Keratinocyte (primary cell): ENCODE data around the gene ANKFY1. TPM values are rescaled to one million over a fixed set of nuclear protein-coding genes. Genes with fewer than 3 reads are reported as not detected.

Experiments
- DNase-seq: peaks from one replicate; pipeline ENCODE4 v3.0.0-alpha.2; 2011; ENCODE audit warnings: low read depth, missing footprints, low spot score
- FAIRE-seq: peaks from 2 replicates; lab custom pipeline; 2011; peaks lifted over from hg19 to GRCh38; lab: Jason Lieb, UNC
- H2AFZ ChIP-seq: 2 replicates; pipeline ENCODE4 v1.6.0; 2012; ENCODE audit warnings: low read length, control low read depth, inconsistent platforms; ENCODE audit not compliant: control insufficient read depth
- H3K27ac ChIP-seq: 2 replicates; pipeline ENCODE4 v1.5.1; 2011; ENCODE audit warnings: low read length; ENCODE audit not compliant: control insufficient read depth, insufficient read depth
- H3K27me3 ChIP-seq: 3 replicates; pipeline ENCODE4 v1.6.0; 2011; ENCODE audit warnings: low read length; ENCODE audit not compliant: control insufficient read depth, insufficient read depth; ENCODE audit errors: extremely low read depth
- H3K36me3 ChIP-seq, 2 experiments: 2 replicates in 1 of 2; 3 replicates in 1 of 2; pipeline ENCODE4 v1.5.1; 2011; ENCODE audit warnings: low read length in 2 of 2, mild to moderate bottlenecking in 1 of 2; ENCODE audit not compliant: control insufficient read depth in 2 of 2, insufficient read depth in 2 of 2; ENCODE audit errors: extremely low read depth in 1 of 2
- H3K4me1 ChIP-seq: 3 replicates; pipeline ENCODE4 v1.5.1; 2011; ENCODE audit warnings: low read length; ENCODE audit not compliant: control insufficient read depth, insufficient read depth; ENCODE audit errors: extremely low read depth
- H3K4me2 ChIP-seq: 3 replicates; pipeline ENCODE4 v1.6.0; 2011; ENCODE audit warnings: low read depth, low read length; ENCODE audit not compliant: control insufficient read depth, insufficient read depth; ENCODE audit errors: extremely low read depth
- H3K4me3 ChIP-seq, 3 experiments: fragments of 200-600 bp in 1 of 3; sonication (generic) in 1 of 3; 2 replicates in 2 of 3; 3 replicates in 1 of 3; pipeline ENCODE4 v1.5.1; 2011 to 2016; ENCODE audit warnings: low read length in 3 of 3, mild to moderate bottlenecking in 3 of 3, control low read depth in 2 of 3, inconsistent platforms in 1 of 3, low read depth in 1 of 3, mixed read lengths in 1 of 3, mixed run types in 1 of 3, moderate library complexity in 1 of 3; ENCODE audit not compliant: control insufficient read depth in 2 of 3, insufficient read depth in 2 of 3; ENCODE audit errors: extremely low read depth in 1 of 3
- H3K79me2 ChIP-seq: 2 replicates; pipeline ENCODE4 v1.6.0; 2012; ENCODE audit warnings: low read length; ENCODE audit not compliant: control insufficient read depth, insufficient read depth
- H3K9ac ChIP-seq: 3 replicates; pipeline ENCODE4 v1.6.0; 2011; ENCODE audit warnings: low read length; ENCODE audit not compliant: control insufficient read depth, insufficient read depth; ENCODE audit errors: extremely low read depth
- H3K9me1 ChIP-seq: 3 replicates; pipeline ENCODE4 v1.6.0; 2011; ENCODE audit warnings: low read length; ENCODE audit not compliant: control insufficient read depth, insufficient read depth; ENCODE audit errors: extremely low read depth
- H3K9me3 ChIP-seq: 2 replicates; pipeline ENCODE4 v1.5.1; 2012; ENCODE audit warnings: low read depth, low read length; ENCODE audit not compliant: control insufficient read depth
- H4K20me1 ChIP-seq: 3 replicates; pipeline ENCODE4 v1.6.0; 2011; ENCODE audit warnings: low read length; ENCODE audit not compliant: control insufficient read depth, insufficient read depth; ENCODE audit errors: extremely low read depth
- EZH2 ChIP-seq: IDR thresholded peaks from one replicate; pipeline ENCODE4 v1.6.1; 2012; ENCODE audit warnings: inconsistent platforms, mild to moderate bottlenecking, low read length, moderate library complexity
- dilution Hi-C: fragments of 300-500 bp; cut with MboI; formaldehyde crosslinking; loops from one replicate; pipeline ENCODE4 v1.7.0; 2020; ENCODE audit warnings: low sequenced_read_pairs; ENCODE audit not compliant: extremely low pct_ligation_motif_present
- polyA plus RNA-seq, 5 experiments: library from polyadenylated mRNA; depleted of rRNA in 3 of 5; stranded (reverse) in 3 of 5; stranded (forward) in 1 of 5; unstranded in 1 of 5; fragments of >200 nt; gene quantifications; 1 replicate in 1 of 5; 2 replicates in 3 of 5; 3 replicates in 1 of 5; pipeline versions ENCODE4 v1.2.1 to v1.2.3, GENCODE V29; 2011 to 2012; ENCODE audit warnings: missing spikeins in 2 of 5, low read depth in 1 of 5, low replicate concordance in 1 of 5
- TF ChIP-seq, protein P1 (sequence below), 3 experiments: IDR thresholded peaks in 1 of 3; conservative IDR thresholded peaks in 1 of 3; optimal IDR thresholded peaks in 1 of 3; 2 replicates in 2 of 3; 3 replicates in 1 of 3; pipeline versions ENCODE3 to v1.5.1; 2011; ENCODE audit warnings: low read length in 3 of 3, mild to moderate bottlenecking in 3 of 3, moderate library complexity in 2 of 3, control low read depth in 1 of 3, inconsistent platforms in 1 of 3; ENCODE audit not compliant: insufficient read depth in 2 of 3; ENCODE audit errors: extremely low read depth in 1 of 3

ANKFY1 gene
- polyA plus RNA-seq, 1 donor (not counting 4 experiments of a cell fraction or from before 2014, with no cell fraction given), result 27.0 TPM

DNA sequence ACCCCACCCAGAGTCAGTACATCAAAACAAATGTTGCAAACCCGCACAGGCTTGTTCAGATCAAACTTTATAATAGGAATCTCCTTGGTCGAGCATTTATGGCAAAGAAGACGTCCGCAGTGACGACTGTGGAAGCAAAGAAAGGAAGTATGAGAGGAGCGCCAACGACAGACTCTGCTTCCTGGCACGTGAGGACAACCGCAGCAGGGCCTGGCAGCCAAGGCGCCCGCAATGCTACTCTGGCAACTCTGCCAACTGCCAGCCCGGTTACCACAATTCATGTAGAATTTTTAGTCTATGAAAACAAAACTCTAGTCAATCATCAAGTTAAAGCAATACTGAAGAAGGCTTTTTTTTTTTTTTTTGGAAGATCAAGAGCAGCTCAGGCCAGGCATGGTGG lies 96.0 kb downstream of the ANKFY1 start:
- dilution Hi-C loops, result no loop called here
- H4K20me1 ChIP-seq, result no peaks in the 10 kb centered on the region
- peaks cover 35 to 44% of the 10 kb centered on the region in 2 experiments for H3K36me3 ChIP-seq
- no peak overlapping the region for H3K4me2 ChIP-seq
- no peaks in the 10 kb centered on the region for H3K27me3 ChIP-seq
- no peaks in the 10 kb centered on the region for H3K9me3 ChIP-seq
- H2AFZ ChIP-seq, result no peak overlapping the region
- no peak for DNase-seq
- H3K9me1 ChIP-seq, result no peaks in the 10 kb centered on the region
- TF ChIP-seq EZH2, result no peak
- TF ChIP-seq, protein P1, sequence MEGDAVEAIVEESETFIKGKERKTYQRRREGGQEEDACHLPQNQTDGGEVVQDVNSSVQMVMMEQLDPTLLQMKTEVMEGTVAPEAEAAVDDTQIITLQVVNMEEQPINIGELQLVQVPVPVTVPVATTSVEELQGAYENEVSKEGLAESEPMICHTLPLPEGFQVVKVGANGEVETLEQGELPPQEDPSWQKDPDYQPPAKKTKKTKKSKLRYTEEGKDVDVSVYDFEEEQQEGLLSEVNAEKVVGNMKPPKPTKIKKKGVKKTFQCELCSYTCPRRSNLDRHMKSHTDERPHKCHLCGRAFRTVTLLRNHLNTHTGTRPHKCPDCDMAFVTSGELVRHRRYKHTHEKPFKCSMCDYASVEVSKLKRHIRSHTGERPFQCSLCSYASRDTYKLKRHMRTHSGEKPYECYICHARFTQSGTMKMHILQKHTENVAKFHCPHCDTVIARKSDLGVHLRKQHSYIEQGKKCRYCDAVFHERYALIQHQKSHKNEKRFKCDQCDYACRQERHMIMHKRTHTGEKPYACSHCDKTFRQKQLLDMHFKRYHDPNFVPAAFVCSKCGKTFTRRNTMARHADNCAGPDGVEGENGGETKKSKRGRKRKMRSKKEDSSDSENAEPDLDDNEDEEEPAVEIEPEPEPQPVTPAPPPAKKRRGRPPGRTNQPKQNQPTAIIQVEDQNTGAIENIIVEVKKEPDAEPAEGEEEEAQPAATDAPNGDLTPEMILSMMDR (optimal IDR thresholded peaks at IDR 0.05 in 1 of 3, IDR thresholded peaks at IDR 0.05 in 1 of 3, conservative IDR thresholded peaks at IDR 0.05 in 1 of 3; ENCODE audit: extremely low read depth in 1 of 3, insufficient read depth in 2 of 3, low read length in 3 of 3), result no peak
- H3K4me3 ChIP-seq, result no peak overlapping the region
- FAIRE-seq, result no peak
- no peak overlapping the region for H3K27ac ChIP-seq
- peaks cover 37% of the 10 kb centered on the region for H3K4me1 ChIP-seq
- no peaks in the 10 kb centered on the region for H3K79me2 ChIP-seq
- H3K9ac ChIP-seq, result no peak overlapping the region

- Histone ChIP-seq H3K4me1 (peaks cover 51% of the 10 kb centered on the region), H3K27me3 (no peaks in the 10 kb centered on the region), H3K27ac (no peak overlapping the region), H3K79me2 (no peaks in the 10 kb centered on the region), H2AFZ (no peak overlapping the region), H3K9me3 (no peaks in the 10 kb centered on the region), H3K9ac (no peak overlapping the region), H3K9me1 (no peaks in the 10 kb centered on the region), H3K4me3 (no peak overlapping the region), H3K36me3 (peaks cover 27 to 34% of the 10 kb centered on the region in 2 experiments), H4K20me1 (no peaks in the 10 kb centered on the region), H3K4me2 (no peak overlapping the region)
- DNase-seq, result no peak
- no peak for TF ChIP-seq EZH2
- TF ChIP-seq, protein P1 (optimal IDR thresholded peaks at IDR 0.05 in 1 of 3, IDR thresholded peaks at IDR 0.05 in 1 of 3, conservative IDR thresholded peaks at IDR 0.05 in 1 of 3; ENCODE audit: extremely low read depth in 1 of 3, insufficient read depth in 2 of 3, low read length in 3 of 3), result no peak
- FAIRE-seq, result no peak
- dilution Hi-C loops, result no loop called here
These were observed 97.4 kb downstream of the ANKFY1 start for GRCh38 chr17:4166419-4166818.
